ENCODE results near the gene EIF3J. TPM values are rescaled to one million over a fixed set of nuclear protein-coding genes. Genes with fewer than 3 reads are reported as not detected.

The EIF3J gene
- total RNA-seq, 4 donors from 2014 or later, result 10.5 to 68.1 (median 45.4) TPM

GRCh38 chr15:44568338-44568737, 31.4 kb downstream of the EIF3J start:
- Histone ChIP-seq H3K27ac (no peak overlapping the region), H3K4me3 (no peak overlapping the region), H3K36me3 (no peaks in the 10 kb centered on the region), H3K27me3 (no peaks in the 10 kb centered on the region), H3K9me3 (no peaks in the 10 kb centered on the region), H3K4me1 (no peaks in the 10 kb centered on the region)
- intact Hi-C loops (cut with DNase I; ENCODE audit: low total_unique reads), result no loop called here
- no peak for TF ChIP-seq POLR2A (IDR thresholded peaks at IDR 0.05)
- TF ChIP-seq CTCF (IDR thresholded peaks at IDR 0.05), result no peak
- DNase-seq, result no peak

- H3K4me3 ChIP-seq, result no peak overlapping the region
- no peak for DNase-seq
- no peaks in the 10 kb centered on the region for H3K36me3 ChIP-seq
- no peaks in the 10 kb centered on the region for H3K9me3 ChIP-seq
- H3K27me3 ChIP-seq, result no peaks in the 10 kb centered on the region
- no peak overlapping the region for H3K27ac ChIP-seq
- intact Hi-C loops (cut with DNase I; ENCODE audit: low total_unique reads), result no loop called here
- TF ChIP-seq POLR2A (IDR thresholded peaks at IDR 0.05) (no peak), CTCF (IDR thresholded peaks at IDR 0.05) (no peak)
- H3K4me1 ChIP-seq, result no peaks in the 10 kb centered on the region
Measured at GRCh38 chr15:44569316-44569715, 32.4 kb downstream of the EIF3J start.

- no peak for DNase-seq
- Histone ChIP-seq H3K36me3 (no peaks in the 10 kb centered on the region), H3K27ac (no peak overlapping the region), H3K4me3 (no peak overlapping the region), H3K9me3 (no peaks in the 10 kb centered on the region), H3K27me3 (no peaks in the 10 kb centered on the region), H3K4me1 (no peaks in the 10 kb centered on the region)
- intact Hi-C loops (cut with DNase I; ENCODE audit: low total_unique reads), result no loop called here
- TF ChIP-seq POLR2A (IDR thresholded peaks at IDR 0.05) (no peak), CTCF (IDR thresholded peaks at IDR 0.05) (no peak)
Measured at GRCh38 chr15:44570361-44570760, 33.4 kb downstream of the EIF3J start.

DNA sequence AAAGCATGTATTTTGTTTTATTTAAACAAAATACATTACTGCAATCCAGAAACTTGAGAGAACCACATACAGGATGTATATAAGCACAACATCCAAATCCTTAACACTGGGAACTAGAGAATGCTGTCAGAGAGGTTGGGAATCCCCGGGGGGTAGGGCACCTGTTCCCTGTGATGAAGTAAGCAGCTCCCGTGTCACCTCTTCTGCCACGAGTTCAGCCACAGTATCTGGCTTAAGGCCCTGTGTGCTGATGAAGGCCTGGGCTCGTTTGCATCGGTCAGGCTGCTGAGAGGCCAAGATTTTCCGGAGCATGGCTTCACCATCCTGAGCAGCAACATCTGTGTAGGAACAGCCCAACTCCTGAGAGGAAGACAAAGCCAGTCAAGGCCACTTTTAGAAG, 36.4 kb downstream of the EIF3J start:
- intact Hi-C loops (cut with DNase I; ENCODE audit: low total_unique reads), result no loop called here
- H3K36me3 ChIP-seq, result no peaks in the 10 kb centered on the region

DNA sequence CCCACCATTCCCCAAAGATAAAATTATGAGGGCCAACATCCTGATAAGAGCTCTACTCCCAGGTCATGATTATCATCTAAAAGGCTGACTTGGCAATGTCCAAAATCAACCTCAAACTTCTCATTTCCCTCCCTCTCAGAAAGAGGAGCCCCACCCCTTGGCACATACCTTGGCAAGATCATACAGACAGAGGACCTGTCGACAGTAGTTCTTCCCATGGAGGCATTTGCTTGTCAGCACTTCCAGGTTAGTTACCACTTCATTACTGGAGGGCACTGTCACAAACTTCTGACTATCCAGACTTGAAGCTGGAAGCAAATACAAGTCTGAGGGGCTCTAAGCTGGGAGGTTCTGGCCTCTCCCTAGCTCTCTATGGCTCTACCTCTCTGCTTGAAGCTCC, 37.8 kb downstream of the EIF3J start:
- Histone ChIP-seq H3K4me3 (no peak overlapping the region), H3K4me1 (no peaks in the 10 kb centered on the region), H3K27me3 (no peaks in the 10 kb centered on the region), H3K27ac (no peak overlapping the region), H3K36me3 (no peaks in the 10 kb centered on the region), H3K9me3 (no peaks in the 10 kb centered on the region)
- TF ChIP-seq CTCF (IDR thresholded peaks at IDR 0.05) (no peak), POLR2A (IDR thresholded peaks at IDR 0.05) (no peak)
- intact Hi-C loops (cut with DNase I; ENCODE audit: low total_unique reads), result no loop called here
- no peak for DNase-seq

More for the DNA sequence above, 36.4 kb downstream of the EIF3J start:
- no peak for DNase-seq
- H3K27ac ChIP-seq, result no peak overlapping the region
- TF ChIP-seq POLR2A (IDR thresholded peaks at IDR 0.05) (no peak), CTCF (IDR thresholded peaks at IDR 0.05) (no peak)
- no peaks in the 10 kb centered on the region for H3K27me3 ChIP-seq
- H3K4me1 ChIP-seq, result no peaks in the 10 kb centered on the region
- no peak overlapping the region for H3K4me3 ChIP-seq
- no peaks in the 10 kb centered on the region for H3K9me3 ChIP-seq
